ENCODE data around the gene CNRIP1.

DNA sequence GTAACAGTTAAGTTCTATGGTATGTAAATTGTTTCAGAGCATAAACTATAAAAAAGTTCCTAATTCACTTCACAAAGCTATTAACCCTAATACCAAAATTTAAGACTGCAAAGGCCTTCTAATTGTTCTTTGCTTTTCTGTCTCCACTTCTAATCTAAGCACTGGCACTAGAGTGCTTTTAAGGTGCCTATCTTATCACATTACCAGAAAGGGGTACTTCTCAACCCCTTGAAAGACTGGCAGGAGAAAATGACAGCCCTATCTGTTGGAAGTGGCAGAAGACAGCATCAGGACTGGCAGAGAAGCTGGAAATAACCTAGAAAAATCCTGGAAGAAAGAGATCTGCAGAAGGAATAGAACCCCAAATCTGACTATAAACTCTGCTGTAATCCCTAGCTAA lies 10.3 kb downstream of the CNRIP1 start:
- TF ChIP-seq POLR2AphosphoS5 (IDR thresholded peaks at IDR 0.05) (no peak), CTCF (IDR thresholded peaks at IDR 0.05 in 8 of 11, conservative IDR thresholded peaks at IDR 0.05 in 3 of 11) (no peak), POLR2A (IDR thresholded peaks at IDR 0.05) (no peak)

Measured in spleen (tissue), 7 donors.